Measurements from ENCODE around the gene YAP1. TPM values are rescaled to one million over a fixed set of nuclear protein-coding genes. Genes with fewer than 3 reads are reported as not detected.
A peak's percentile ranks its signal among the peaks of the same experiment; 100 is the strongest.

Gene YAP1
- total RNA-seq, 1 experiment from 2014 or later = 79.6 TPM

- DNase-seq (ENCODE audit: low read depth) = no peak
Measured at GRCh38 chr11:102116453-102117205, 6.4 kb downstream of the YAP1 start.

DNA sequence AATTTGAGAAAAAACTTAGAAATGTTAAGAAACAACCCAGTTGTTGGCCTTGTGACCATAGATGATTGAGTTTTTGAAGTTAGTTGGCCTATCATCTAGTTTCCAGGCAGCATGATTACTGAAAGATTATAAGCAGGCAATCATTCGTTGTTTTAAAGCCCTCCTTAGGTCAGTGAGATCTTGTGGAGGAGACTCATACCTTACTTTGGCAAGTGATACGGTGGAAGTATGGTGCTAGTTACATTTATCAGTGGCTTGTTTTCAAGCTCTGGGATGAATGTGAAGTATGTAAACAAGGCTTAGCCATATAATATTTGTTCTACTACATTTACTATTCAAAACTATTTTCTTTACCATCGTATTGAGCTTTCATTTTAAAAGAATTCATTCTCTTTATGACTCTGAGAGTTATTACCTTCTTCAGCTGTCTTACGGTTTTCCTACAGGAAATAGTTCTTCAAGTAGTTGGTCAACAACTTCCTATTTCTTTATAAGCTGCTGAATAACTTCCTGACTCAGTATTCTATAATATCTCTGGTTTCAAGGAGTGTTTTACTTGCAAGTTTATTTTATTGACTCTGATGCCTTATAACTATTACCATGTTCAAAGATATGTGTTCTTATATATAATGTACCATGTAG is 7.3 kb downstream of the YAP1 start:
- peak; percentile 28 for DNase-seq (ENCODE audit: low read depth)

GRCh38 chr11:102118937-102119336 is 8.7 kb downstream of the YAP1 start:
- no peak for DNase-seq (ENCODE audit: low read depth)

GRCh38 chr11:102119997-102120396 is 9.8 kb downstream of the YAP1 start:
- DNase-seq (ENCODE audit: low read depth) = peak; percentile 31

- peak; percentile 70 for DNase-seq (ENCODE audit: low read depth)
Measured at GRCh38 chr11:102120437-102120973, 10.3 kb downstream of the YAP1 start.

DNA sequence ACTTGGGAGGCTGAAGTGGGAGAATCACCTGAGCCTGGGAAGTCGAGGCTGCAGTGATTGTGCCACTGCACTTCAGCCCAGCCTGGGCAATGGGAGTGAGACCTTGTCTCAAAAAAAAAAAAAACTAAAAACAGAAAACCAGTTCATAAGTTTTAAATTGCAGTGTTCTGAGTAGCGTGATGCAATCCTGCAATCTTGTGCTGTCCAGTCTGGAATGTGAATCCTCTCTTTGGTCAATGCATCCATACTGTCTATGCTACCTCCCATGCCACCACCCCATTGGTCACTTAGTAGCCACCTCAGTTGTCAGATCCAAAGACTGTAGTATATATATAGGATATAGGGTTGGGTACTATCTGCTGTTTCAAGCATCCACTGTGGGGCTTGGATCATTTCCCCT is 11.1 kb downstream of the YAP1 start:
- no peak for DNase-seq (ENCODE audit: low read depth)

DNA sequence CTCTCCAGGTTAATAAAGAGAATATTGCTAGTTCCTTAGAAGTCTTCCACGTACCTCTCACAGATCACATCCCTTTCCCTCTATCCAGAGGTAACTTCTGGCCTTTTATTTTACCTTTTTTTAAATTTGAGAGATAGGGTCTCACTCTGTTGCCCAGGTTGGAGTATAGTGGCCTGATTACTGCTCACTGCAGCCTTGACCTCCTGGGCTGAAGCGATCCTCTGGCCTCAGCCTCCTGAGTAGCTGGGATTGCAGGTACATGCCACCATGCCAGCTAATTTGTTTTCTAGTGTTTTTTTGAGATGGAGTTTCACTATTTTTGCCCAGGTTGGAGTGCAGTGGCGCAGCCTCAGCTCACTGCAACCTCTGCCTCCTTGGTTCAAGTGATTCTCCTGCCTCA is 24.4 kb downstream of the YAP1 start:
- DNase-seq (ENCODE audit: low read depth) = no peak

- DNase-seq (ENCODE audit: low read depth) = no peak
Measured at GRCh38 chr11:102135256-102135655, 25.0 kb downstream of the YAP1 start.

DNA sequence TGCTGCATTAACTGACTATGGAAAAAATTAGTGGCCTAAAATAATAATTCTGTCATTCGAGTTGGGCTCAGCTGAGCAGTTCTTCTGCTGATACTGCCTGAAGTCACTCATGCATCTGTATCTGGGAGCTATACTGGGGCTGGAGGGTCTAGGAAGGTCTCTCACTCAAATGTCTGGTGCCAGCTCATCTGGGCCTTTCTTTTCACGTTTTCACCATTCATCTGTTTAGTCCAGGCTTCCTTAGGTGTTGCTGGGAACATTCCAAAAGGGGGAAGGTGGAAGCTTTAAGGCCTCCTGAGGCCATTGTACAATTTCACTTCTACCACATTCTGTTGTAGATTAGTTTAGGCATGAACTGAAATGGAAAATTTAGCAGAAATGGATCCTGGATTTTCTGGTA is 28.0 kb downstream of the YAP1 start:
- peak; percentile 55 for DNase-seq (ENCODE audit: low read depth)

DNA sequence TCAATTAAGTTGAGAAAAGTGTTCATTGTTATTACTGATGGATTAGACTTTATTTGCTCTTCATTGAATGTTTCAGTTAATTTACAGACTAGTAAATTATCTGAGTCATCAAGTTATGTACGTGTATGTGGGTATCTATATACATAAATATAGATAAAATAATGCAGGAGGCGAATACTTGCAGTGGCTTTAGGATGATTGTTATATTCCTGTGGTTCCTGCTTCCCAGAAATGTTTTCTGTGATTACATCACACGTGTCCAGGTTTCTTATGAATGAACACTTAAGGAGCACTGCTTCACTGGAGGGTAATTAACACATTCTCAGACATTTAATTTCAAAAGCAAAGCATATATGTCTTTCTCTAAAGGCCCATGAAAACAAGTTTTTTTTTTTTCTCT is 28.4 kb downstream of the YAP1 start:
- DNase-seq (ENCODE audit: low read depth) = peak; percentile 71

GRCh38 chr11:102139081-102139498 is 28.8 kb downstream of the YAP1 start:
- DNase-seq (ENCODE audit: low read depth) = peak; percentile 86

DNA sequence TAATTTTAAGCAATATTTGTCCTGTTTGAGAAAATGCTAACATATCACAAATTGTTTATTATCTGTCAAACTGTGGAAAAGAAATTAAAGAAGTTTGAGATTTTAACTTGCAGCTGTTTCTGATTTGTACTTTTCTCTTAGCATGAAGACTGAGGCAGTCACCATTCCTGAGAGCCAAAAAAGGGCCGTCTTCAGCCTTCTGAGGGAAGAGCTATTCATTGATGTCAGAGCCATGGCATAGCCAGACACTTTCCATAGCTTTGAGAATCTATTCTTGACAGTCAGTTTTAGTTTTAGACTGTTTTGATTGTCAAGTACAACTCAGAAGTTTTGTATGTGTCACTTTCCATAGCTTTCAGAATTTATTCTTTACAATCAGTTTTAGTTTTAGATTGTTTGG is 32.1 kb downstream of the YAP1 start:
- no peak for DNase-seq (ENCODE audit: low read depth)

DNA sequence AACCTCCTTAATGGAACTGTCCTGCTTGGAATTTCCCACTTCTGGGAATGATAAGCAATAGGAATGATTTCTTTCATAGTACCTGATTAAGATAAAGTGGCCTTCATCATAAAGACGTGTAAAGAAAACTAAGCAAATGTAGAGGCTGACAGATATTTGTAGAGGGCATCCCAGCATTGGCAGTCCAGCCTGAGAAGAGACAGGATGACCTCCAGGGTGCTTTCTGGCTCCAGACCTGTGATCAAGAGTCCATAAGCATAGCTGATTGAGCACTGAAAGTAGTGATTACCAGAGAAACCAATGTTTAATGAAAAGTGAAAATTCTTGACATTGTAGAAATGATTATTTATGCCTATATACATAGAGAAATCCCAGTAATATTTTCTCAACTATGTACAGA is 33.6 kb downstream of the YAP1 start:
- no peak for DNase-seq (ENCODE audit: low read depth)

GRCh38 chr11:102144357-102145355 is 34.4 kb downstream of the YAP1 start:
- DNase-seq (ENCODE audit: low read depth) = peak; percentile 66

GRCh38 chr11:102147015-102147414 is 36.8 kb downstream of the YAP1 start:
- no peak for DNase-seq (ENCODE audit: low read depth)

DNA sequence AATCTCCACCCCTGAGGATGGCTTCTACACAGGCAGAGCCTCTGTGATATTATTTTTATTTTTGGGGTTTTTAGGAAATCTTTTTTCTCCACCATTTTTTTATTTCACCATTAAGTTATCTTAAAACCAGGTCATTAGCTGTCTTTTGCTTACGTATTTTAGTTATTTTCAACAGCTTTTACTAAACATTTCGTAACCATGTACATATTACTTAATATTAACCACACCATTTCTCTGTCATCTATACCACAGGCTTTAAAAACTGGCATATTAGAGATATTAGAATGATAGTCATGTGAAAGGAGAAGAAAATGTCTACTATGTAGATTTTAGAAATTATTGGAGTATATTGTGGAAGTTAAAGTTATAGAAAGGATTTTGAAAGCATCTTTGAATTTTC is 37.4 kb downstream of the YAP1 start:
- no peak for DNase-seq (ENCODE audit: low read depth)

DNA sequence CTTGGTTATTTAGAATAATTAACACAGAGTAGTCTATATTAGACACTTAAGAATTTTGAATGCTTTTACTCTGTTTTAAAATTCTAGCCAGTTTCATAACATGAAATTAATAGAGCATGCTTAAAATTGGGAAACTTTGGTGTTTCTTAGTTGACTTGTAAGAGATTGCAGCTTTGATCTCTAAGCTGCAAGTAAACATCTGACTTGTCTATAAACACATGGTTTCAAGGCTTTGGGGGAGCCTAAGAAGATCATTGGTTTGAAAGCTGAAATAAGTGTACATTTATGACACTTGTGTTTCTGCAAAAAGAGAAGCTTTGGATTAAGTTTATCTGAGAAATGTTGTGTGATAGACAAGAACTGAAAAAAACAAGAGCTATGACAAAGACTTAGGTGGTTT is 37.8 kb downstream of the YAP1 start:
- no peak for DNase-seq (ENCODE audit: low read depth)

GRCh38 chr11:102151784-102152525 is 41.7 kb downstream of the YAP1 start:
- no peak for DNase-seq (ENCODE audit: low read depth)

DNA sequence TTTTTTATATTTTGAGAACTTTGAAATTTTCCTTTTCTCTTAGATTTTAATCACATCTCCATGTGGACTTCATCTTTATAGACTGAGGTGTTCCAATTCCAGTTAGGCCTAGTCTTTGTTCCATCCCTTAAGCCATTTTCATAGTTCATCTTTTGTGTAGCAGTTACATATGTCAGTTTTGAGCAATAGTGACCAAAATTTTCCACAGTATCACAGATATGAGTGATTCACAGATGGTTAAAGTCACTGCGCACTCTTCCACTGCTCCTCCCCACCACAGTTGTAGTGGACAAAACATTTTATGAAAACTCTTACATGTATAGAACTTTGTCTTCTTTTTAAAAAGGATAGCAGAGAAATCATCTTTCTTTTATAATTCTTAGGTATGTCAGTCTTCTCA is 42.8 kb downstream of the YAP1 start:
- no peak for DNase-seq (ENCODE audit: low read depth)

- no peak for DNase-seq (ENCODE audit: low read depth)
Measured at GRCh38 chr11:102154806-102155205, 44.6 kb downstream of the YAP1 start.

GRCh38 chr11:102155676-102156075 is 45.4 kb downstream of the YAP1 start:
- peak; percentile 27 for DNase-seq (ENCODE audit: low read depth)
